Tibial artery (tissue), 4 donors: Measurements from ENCODE around the gene TARBP2.

ENCODE experiments used
- DNase-seq, 2 donors: peaks; one replicate each; pipeline ENCODE4 v3.0.0-alpha.2; 2019
- H3K27ac ChIP-seq, 2 donors: fragments of 200-600 bp; sonication (generic) in 1 of 2; 1 replicate in 1 of 2; 2 replicates in 1 of 2; pipeline ENCODE4 v1.5.1; 2018 to 2019; ENCODE audit warnings: mild to moderate bottlenecking in 1 of 2
- H3K27me3 ChIP-seq, 2 donors: fragments of 200-600 bp; sonication (generic) in 1 of 2; one replicate each; pipeline versions ENCODE4 v1.5.1 to v1.6.0; 2016 to 2019
- H3K36me3 ChIP-seq, 3 donors: fragments of 200-600 bp; sonication (generic) in 2 of 3; one replicate each; pipeline ENCODE4 v1.5.1; 2016 to 2019; ENCODE audit warnings: mild to moderate bottlenecking in 2 of 3
- H3K4me1 ChIP-seq, 4 donors: fragments of 200-600 bp; sonication (generic) in 2 of 4; 1 replicate in 3 of 4; 2 replicates in 1 of 4; pipeline ENCODE4 v1.5.1; 2016 to 2019
- H3K4me3 ChIP-seq, 2 donors: fragments of 200-600 bp; sonication (generic) in 1 of 2; 1 replicate in 1 of 2; 2 replicates in 1 of 2; pipeline ENCODE4 v1.5.1; 2018 to 2019; ENCODE audit warnings: mild to moderate bottlenecking in 2 of 2
- H3K9me3 ChIP-seq, 3 donors: fragments of 200-600 bp; sonication (generic) in 1 of 3; one replicate each; pipeline ENCODE4 v1.5.1; 2016 to 2019
- CTCF ChIP-seq, 2 experiments: fragments of 200-600 bp in 1 of 2; fragments of 450-650 bp in 1 of 2; IDR thresholded peaks; one replicate each; pipeline ENCODE4 v1.5.1; 2017 to 2019; ENCODE audit warnings: antibody characterized with exemption in 2 of 2, mild to moderate bottlenecking in 1 of 2, moderate library complexity in 1 of 2
- intact Hi-C: fragments of 100-400 bp; cut with DNase I; formaldehyde crosslinking; loops from one replicate; pipeline ENCODE4 v1.15.0; 2023; ENCODE audit warnings: low total_unique reads

Gene TARBP2

GRCh38 chr12:53499266-53500141 lies 1.6 kb upstream of the TARBP2 start, which contains the start of gene MAP3K12:
TSS of gene MAP3K12 (minus strand) at chr12:53499458. CDS start at chr12:53487391, 12,067 bp downstream.
- peaks cover 0 to 43% (median 35%) of the 10 kb centered on the region in 4 donors for H3K4me1 ChIP-seq
- H3K9me3 ChIP-seq: no peaks in the 10 kb centered on the region
- peak within 1 kb of the TSS; percentile 96 to 98 for H3K27ac ChIP-seq
- peak; percentile 80 to 90 for DNase-seq
- no peaks in the 10 kb centered on the region for H3K27me3 ChIP-seq
- H3K36me3 ChIP-seq: peaks cover 0 to 10% (median 0%) of the 10 kb centered on the region in 3 donors
- intact Hi-C loops: loop anchor here (2.0 kb wide), 1 partner anchor 47 kb away; the partner anchor contains the start of gene PCBP2
- peak in 1 of 2 experiments; percentile 5 for TF ChIP-seq CTCF (IDR thresholded peaks at IDR 0.05)
- H3K4me3 ChIP-seq: peak within 1 kb of the TSS; percentile 70 to 76

- intact Hi-C loops: loop anchor here (2.0 kb wide), 1 partner anchor 47 kb away; the partner anchor contains the start of gene PCBP2
- peak overlapping the region; percentile 70 to 76 for H3K4me3 ChIP-seq
- no peaks in the 10 kb centered on the region for H3K9me3 ChIP-seq
- DNase-seq: peak; percentile 92
- no peaks in the 10 kb centered on the region for H3K27me3 ChIP-seq
- no peak for TF ChIP-seq CTCF (IDR thresholded peaks at IDR 0.05)
- peaks cover 0 to 10% (median 0%) of the 10 kb centered on the region in 3 donors for H3K36me3 ChIP-seq
- peak overlapping the region; percentile 96 to 98 for H3K27ac ChIP-seq
- peaks cover 0 to 50% (median 43%) of the 10 kb centered on the region in 4 donors for H3K4me1 ChIP-seq
Observed at GRCh38 chr12:53500142-53500775, 824 bp upstream of the TARBP2 start.

DNA sequence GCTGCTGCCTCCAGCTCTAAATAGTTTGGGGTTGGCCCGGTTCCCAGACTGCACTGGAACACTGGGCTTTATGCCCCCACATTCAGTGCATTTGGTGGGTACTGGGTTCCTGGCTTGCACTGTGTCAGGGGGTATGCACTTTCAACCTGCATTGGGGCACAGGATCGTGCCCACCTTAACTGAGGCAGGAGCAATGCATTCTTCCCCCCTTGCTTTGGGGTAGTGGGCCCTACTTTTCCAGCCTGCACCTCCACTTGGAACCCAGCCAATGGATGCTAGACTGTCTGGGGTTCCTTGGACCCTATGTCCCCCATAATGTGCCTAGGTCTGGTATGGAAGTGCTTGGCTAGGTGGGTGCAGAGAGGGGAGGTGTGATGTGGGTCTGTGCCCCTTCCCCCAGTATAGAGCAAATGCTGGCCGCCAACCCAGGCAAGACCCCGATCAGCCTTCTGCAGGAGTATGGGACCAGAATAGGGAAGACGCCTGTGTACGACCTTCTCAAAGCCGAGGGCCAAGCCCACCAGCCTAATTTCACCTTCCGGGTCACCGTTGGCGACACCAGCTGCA lies 615 bp downstream of the TARBP2 start:
- intact Hi-C loops: loop anchor here (2.0 kb wide), 1 partner anchor 49 kb away; the partner anchor contains the start of gene PCBP2
- Histone ChIP-seq H3K4me3 (peak overlapping the region; percentile 70 to 76), H3K27ac (peak overlapping the region; percentile 96 to 98), H3K9me3 (no peaks in the 10 kb centered on the region), H3K27me3 (no peaks in the 10 kb centered on the region), H3K36me3 (peaks cover 0 to 24% (median 8%) of the 10 kb centered on the region in 3 donors), H3K4me1 (peaks cover 0 to 60% (median 57%) of the 10 kb centered on the region in 4 donors)
- no peak for TF ChIP-seq CTCF (IDR thresholded peaks at IDR 0.05)
- DNase-seq: no peak

- Histone ChIP-seq H3K4me3 (peak overlapping the region; percentile 70 to 76), H3K36me3 (peaks cover 0 to 30% (median 8%) of the 10 kb centered on the region in 3 donors), H3K27me3 (no peaks in the 10 kb centered on the region), H3K27ac (peak overlapping the region; percentile 96 to 98), H3K4me1 (peaks cover 2 to 67% (median 62%) of the 10 kb centered on the region in 4 donors), H3K9me3 (no peaks in the 10 kb centered on the region)
- intact Hi-C loops: no loop called here
- TF ChIP-seq CTCF (IDR thresholded peaks at IDR 0.05): no peak
- DNase-seq: peak in 1 of 2 donors; percentile 85
Observed at GRCh38 chr12:53502331-53502730, 1.2 kb downstream of the TARBP2 start.

- H3K27ac ChIP-seq: peak overlapping the region; percentile 96 to 98
- H3K27me3 ChIP-seq: no peaks in the 10 kb centered on the region
- DNase-seq: peak in 1 of 2 donors; percentile 66
- H3K4me1 ChIP-seq: peaks cover 2 to 67% (median 64%) of the 10 kb centered on the region in 4 donors
- peak overlapping the region; percentile 70 to 76 for H3K4me3 ChIP-seq
- H3K36me3 ChIP-seq: peaks cover 0 to 33% (median 8%) of the 10 kb centered on the region in 3 donors
- TF ChIP-seq CTCF (IDR thresholded peaks at IDR 0.05): no peak
- intact Hi-C loops: no loop called here
- no peaks in the 10 kb centered on the region for H3K9me3 ChIP-seq
Observed at GRCh38 chr12:53502983-53503728, 2.1 kb downstream of the TARBP2 start.
